Activated T-cell treated with anti-CD3 and anti-CD28 coated beads, Interleukin-2, amount 50 U/mL, for 72 hours (primary cell): ENCODE results near the gene SQSTM1. TPM values are rescaled to one million over a fixed set of nuclear protein-coding genes. Genes with fewer than 3 reads are reported as not detected.

Experiments used
- ATAC-seq, 2 donors: fragments of 150-1000 bp; cut with Tn5 transposase; replicated peaks in 1 of 2; 2 replicates each; pipeline ENCODE4 v1.10.0; 2021; ENCODE audit warnings: moderate library complexity in 2 of 2, mild to moderate bottlenecking in 1 of 2
- DNase-seq, 2 donors: peaks; one replicate each; pipeline ENCODE4 v3.0.0; 2021 to 2022; ENCODE audit warnings: mixed read lengths in 1 of 2
- H3K27ac Mint-ChIP-seq: one replicate; pipeline ENCODE4 v1.8.0; 2022; ENCODE audit warnings: mild to moderate bottlenecking, moderate library complexity, mixed read lengths
- H3K27me3 Mint-ChIP-seq: one replicate; pipeline ENCODE4 v1.8.0; 2022; ENCODE audit warnings: low read depth, mixed read lengths
- H3K36me3 Mint-ChIP-seq, 2 donors: one replicate each; pipeline ENCODE4 v1.8.0; 2022; ENCODE audit warnings: mixed read lengths in 2 of 2, mild to moderate bottlenecking in 1 of 2; ENCODE audit not compliant: insufficient read depth in 2 of 2
- H3K4me1 Mint-ChIP-seq: one replicate; pipeline ENCODE4 v1.8.0; 2022; ENCODE audit warnings: low read depth, mixed read lengths
- H3K4me3 Mint-ChIP-seq, 2 donors: one replicate each; pipeline ENCODE4 v1.8.0; 2022; ENCODE audit warnings: mild to moderate bottlenecking in 2 of 2, mixed read lengths in 2 of 2, moderate library complexity in 2 of 2
- H3K9me3 Mint-ChIP-seq, 2 donors: one replicate each; pipeline ENCODE4 v1.8.0; 2022; ENCODE audit warnings: mixed read lengths in 2 of 2
- total RNA-seq, 2 donors: library from RNA; stranded (reverse); gene quantifications; one replicate each; pipeline ENCODE4 v1.2.3, GENCODE V29; 2022

The SQSTM1 gene
- total RNA-seq, 2 donors from 2014 or later, result 213 to 226 TPM

- Mint-ChIP-seq H3K4me1 (no peaks in the 10 kb centered on the region), H3K4me3 (no peak overlapping the region), H3K36me3 (peaks cover 0 to 2% of the 10 kb centered on the region in 2 donors), H3K27me3 (no peaks in the 10 kb centered on the region), H3K27ac (no peak overlapping the region), H3K9me3 (no peaks in the 10 kb centered on the region)
- ATAC-seq (no peak), DNase-seq (no peak)
Observed at GRCh38 chr5:179872828-179873575, 52.3 kb downstream of the SQSTM1 start.

GRCh38 chr5:179873588-179874110 lies 52.9 kb downstream of the SQSTM1 start:
- Mint-ChIP-seq H3K27ac (no peak overlapping the region), H3K4me1 (no peaks in the 10 kb centered on the region), H3K36me3 (peaks cover 0 to 3% of the 10 kb centered on the region in 2 donors), H3K4me3 (no peak overlapping the region), H3K9me3 (no peaks in the 10 kb centered on the region), H3K27me3 (no peaks in the 10 kb centered on the region)
- no peak for ATAC-seq
- DNase-seq, result no peak

GRCh38 chr5:179874136-179874535 lies 53.4 kb downstream of the SQSTM1 start:
- no peak overlapping the region for H3K4me3 Mint-ChIP-seq
- no peaks in the 10 kb centered on the region for H3K9me3 Mint-ChIP-seq
- H3K36me3 Mint-ChIP-seq, result peaks cover 0 to 3% of the 10 kb centered on the region in 2 donors
- no peaks in the 10 kb centered on the region for H3K4me1 Mint-ChIP-seq
- DNase-seq, result no peak
- no peak overlapping the region for H3K27ac Mint-ChIP-seq
- ATAC-seq, result no peak
- no peaks in the 10 kb centered on the region for H3K27me3 Mint-ChIP-seq

- ATAC-seq (no peak), DNase-seq (no peak)
- H3K9me3 Mint-ChIP-seq, result no peaks in the 10 kb centered on the region
- H3K36me3 Mint-ChIP-seq, result peaks cover 0 to 3% of the 10 kb centered on the region in 2 donors
- no peaks in the 10 kb centered on the region for H3K4me1 Mint-ChIP-seq
- no peak overlapping the region for H3K27ac Mint-ChIP-seq
- no peaks in the 10 kb centered on the region for H3K27me3 Mint-ChIP-seq
- H3K4me3 Mint-ChIP-seq, result no peak overlapping the region
Observed at GRCh38 chr5:179874536-179875292, 54.0 kb downstream of the SQSTM1 start.

- ATAC-seq (no peak), DNase-seq (no peak)
- Mint-ChIP-seq H3K4me3 (no peak overlapping the region), H3K27ac (no peak overlapping the region), H3K9me3 (no peaks in the 10 kb centered on the region), H3K27me3 (no peaks in the 10 kb centered on the region), H3K4me1 (no peaks in the 10 kb centered on the region), H3K36me3 (peaks cover 0 to 3% of the 10 kb centered on the region in 2 donors)
Observed at GRCh38 chr5:179875741-179876609, 55.3 kb downstream of the SQSTM1 start.

GRCh38 chr5:179876610-179876952 lies 55.9 kb downstream of the SQSTM1 start:
- no peak overlapping the region for H3K27ac Mint-ChIP-seq
- no peaks in the 10 kb centered on the region for H3K27me3 Mint-ChIP-seq

GRCh38 chr5:179878222-179879002 lies 57.7 kb downstream of the SQSTM1 start:
- no peak overlapping the region for H3K4me3 Mint-ChIP-seq
- no peak for DNase-seq
- H3K9me3 Mint-ChIP-seq, result peaks cover 2 to 4% of the 10 kb centered on the region in 2 donors
- peaks cover 5 to 10% of the 10 kb centered on the region in 2 donors for H3K36me3 Mint-ChIP-seq
- H3K27ac Mint-ChIP-seq, result no peak overlapping the region
- ATAC-seq, result no peak
- no peaks in the 10 kb centered on the region for H3K4me1 Mint-ChIP-seq
- H3K27me3 Mint-ChIP-seq, result no peaks in the 10 kb centered on the region

More at GRCh38 chr5:179876610-179876952, 55.9 kb downstream of the SQSTM1 start:
- Mint-ChIP-seq H3K9me3 (no peaks in the 10 kb centered on the region), H3K4me3 (no peak overlapping the region), H3K36me3 (peaks cover 0 to 3% of the 10 kb centered on the region in 2 donors), H3K4me1 (no peaks in the 10 kb centered on the region)
- ATAC-seq (no peak), DNase-seq (no peak)

- ATAC-seq (no peak), DNase-seq (no peak)
- H3K27ac Mint-ChIP-seq, result no peak overlapping the region
- no peaks in the 10 kb centered on the region for H3K27me3 Mint-ChIP-seq
- H3K4me3 Mint-ChIP-seq, result no peak overlapping the region
- H3K4me1 Mint-ChIP-seq, result no peaks in the 10 kb centered on the region
- H3K9me3 Mint-ChIP-seq, result peaks cover 5 to 6% of the 10 kb centered on the region in 2 donors
- H3K36me3 Mint-ChIP-seq, result peaks cover 12 to 18% of the 10 kb centered on the region in 2 donors
Observed at GRCh38 chr5:179879003-179879689, 58.4 kb downstream of the SQSTM1 start.

GRCh38 chr5:179879690-179880010 lies 58.9 kb downstream of the SQSTM1 start:
- no peak for DNase-seq
- H3K4me1 Mint-ChIP-seq, result no peaks in the 10 kb centered on the region
- H3K27ac Mint-ChIP-seq, result no peak overlapping the region
- peaks cover 16 to 22% of the 10 kb centered on the region in 2 donors for H3K36me3 Mint-ChIP-seq
- H3K9me3 Mint-ChIP-seq, result peaks cover 6 to 7% of the 10 kb centered on the region in 2 donors
- no peak overlapping the region for H3K4me3 Mint-ChIP-seq
- no peaks in the 10 kb centered on the region for H3K27me3 Mint-ChIP-seq
- no peak for ATAC-seq

- H3K27ac Mint-ChIP-seq, result no peak overlapping the region
- H3K4me3 Mint-ChIP-seq, result no peak overlapping the region
- ATAC-seq (no peak), DNase-seq (no peak)
- H3K27me3 Mint-ChIP-seq, result no peaks in the 10 kb centered on the region
- H3K4me1 Mint-ChIP-seq, result no peaks in the 10 kb centered on the region
- peaks cover 20 to 27% of the 10 kb centered on the region in 2 donors for H3K36me3 Mint-ChIP-seq
- peaks cover 7 to 9% of the 10 kb centered on the region in 2 donors for H3K9me3 Mint-ChIP-seq
Observed at GRCh38 chr5:179880066-179880650, 59.5 kb downstream of the SQSTM1 start.

- no peaks in the 10 kb centered on the region for H3K4me1 Mint-ChIP-seq
- no peak for ATAC-seq
- no peaks in the 10 kb centered on the region for H3K27me3 Mint-ChIP-seq
- no peak overlapping the region for H3K4me3 Mint-ChIP-seq
- peaks cover 7 to 9% of the 10 kb centered on the region in 2 donors for H3K9me3 Mint-ChIP-seq
- H3K27ac Mint-ChIP-seq, result no peak overlapping the region
- peaks cover 22 to 34% of the 10 kb centered on the region in 2 donors for H3K36me3 Mint-ChIP-seq
- DNase-seq, result no peak
Observed at GRCh38 chr5:179880848-179881590, 60.3 kb downstream of the SQSTM1 start.
